ENCODE results near the gene CEP295NL.

The CEP295NL gene

GRCh38 chr17:78900816-78901215, 2.2 kb downstream of the CEP295NL start:
- no peak for TF ChIP-seq CTCF (IDR thresholded peaks at IDR 0.05; ENCODE audit: poor library complexity, severe bottlenecking)
- ATAC-seq (ENCODE audit: low read depth) (no peak), DNase-seq (ENCODE audit: low spot score) (no peak)
- H3K9me3 ChIP-seq (ENCODE audit: severe bottlenecking): no peaks in the 10 kb centered on the region
- H3K36me3 ChIP-seq (ENCODE audit: low read depth): peaks cover 7% of the 10 kb centered on the region; the same call in 1 of the 2 replicates
- no peak overlapping the region for H3K27ac ChIP-seq (ENCODE audit: poor library complexity, severe bottlenecking)
- H3K4me3 ChIP-seq (ENCODE audit: severe bottlenecking): no peak overlapping the region
- peaks cover 7% of the 10 kb centered on the region for H3K4me1 ChIP-seq (ENCODE audit: insufficient read depth, poor library complexity, severe bottlenecking)
- H3K27me3 ChIP-seq (ENCODE audit: insufficient read depth, poor library complexity, severe bottlenecking): no peaks in the 10 kb centered on the region

- ATAC-seq (ENCODE audit: low read depth) (peak; percentile 60; the same call in 2 of the 3 replicates), DNase-seq (ENCODE audit: low spot score) (no peak)
- no peaks in the 10 kb centered on the region for H3K27me3 ChIP-seq (ENCODE audit: insufficient read depth, poor library complexity, severe bottlenecking)
- no peak overlapping the region for H3K4me3 ChIP-seq (ENCODE audit: severe bottlenecking)
- no peaks in the 10 kb centered on the region for H3K9me3 ChIP-seq (ENCODE audit: severe bottlenecking)
- peaks cover 7% of the 10 kb centered on the region; the same call in 1 of the 2 replicates for H3K36me3 ChIP-seq (ENCODE audit: low read depth)
- peaks cover 7% of the 10 kb centered on the region for H3K4me1 ChIP-seq (ENCODE audit: insufficient read depth, poor library complexity, severe bottlenecking)
- no peak for TF ChIP-seq CTCF (IDR thresholded peaks at IDR 0.05; ENCODE audit: poor library complexity, severe bottlenecking)
- no peak overlapping the region for H3K27ac ChIP-seq (ENCODE audit: poor library complexity, severe bottlenecking)
Observed at GRCh38 chr17:78899361-78900260, 3.4 kb downstream of the CEP295NL start.

- no peaks in the 10 kb centered on the region for H3K9me3 ChIP-seq (ENCODE audit: severe bottlenecking)
- peaks cover 7% of the 10 kb centered on the region; the same call in 1 of the 2 replicates for H3K36me3 ChIP-seq (ENCODE audit: low read depth)
- no peak for DNase-seq (ENCODE audit: low spot score)
- no peak overlapping the region for H3K4me3 ChIP-seq (ENCODE audit: severe bottlenecking)
- no peak overlapping the region for H3K27ac ChIP-seq (ENCODE audit: poor library complexity, severe bottlenecking)
- H3K4me1 ChIP-seq (ENCODE audit: insufficient read depth, poor library complexity, severe bottlenecking): peaks cover 7% of the 10 kb centered on the region
- H3K27me3 ChIP-seq (ENCODE audit: insufficient read depth, poor library complexity, severe bottlenecking): no peaks in the 10 kb centered on the region
- no peak for TF ChIP-seq CTCF (IDR thresholded peaks at IDR 0.05; ENCODE audit: poor library complexity, severe bottlenecking)
- no peak for ATAC-seq (ENCODE audit: low read depth)
Observed at GRCh38 chr17:78898947-78899346, 4.1 kb downstream of the CEP295NL start.

DNA sequence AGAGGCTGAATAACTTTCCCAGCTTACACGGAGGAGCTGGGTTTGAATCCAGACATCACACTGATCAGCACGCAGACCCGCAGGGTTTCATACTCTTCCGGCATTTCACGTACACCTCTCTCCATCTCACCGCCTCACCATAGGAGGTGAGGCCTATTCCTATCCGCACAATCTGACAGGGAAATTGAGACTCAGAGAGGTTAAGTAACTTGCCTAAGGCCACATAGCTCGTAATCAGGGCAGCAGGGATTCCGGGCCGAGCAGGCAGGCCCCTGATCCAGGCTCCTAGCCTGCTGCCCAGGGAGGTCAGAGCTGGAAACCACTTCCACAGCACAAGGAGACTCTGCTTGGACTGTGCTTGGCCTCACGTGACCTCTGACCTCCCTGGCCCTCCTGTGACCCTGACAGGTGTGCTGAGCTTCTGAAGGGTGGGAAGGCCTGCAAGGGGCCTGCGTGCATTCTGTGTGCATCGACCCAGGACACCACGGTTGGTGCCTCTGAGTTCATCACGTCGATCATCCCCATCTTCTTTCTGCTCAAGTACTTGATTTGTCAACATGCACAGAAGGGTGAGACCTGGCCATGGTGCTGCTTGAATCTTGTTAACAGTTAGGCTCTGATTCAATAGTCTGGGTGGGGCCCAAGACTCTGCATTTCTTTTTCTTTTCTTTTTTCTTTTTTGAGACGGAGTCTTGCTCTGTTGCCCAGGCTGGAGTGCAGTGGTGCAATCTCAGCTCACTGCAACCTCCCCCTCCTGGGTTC, 4.7 kb downstream of the CEP295NL start:
- no peak for TF ChIP-seq CTCF (IDR thresholded peaks at IDR 0.05; ENCODE audit: poor library complexity, severe bottlenecking)
- Histone ChIP-seq H3K9me3 (ENCODE audit: severe bottlenecking) (no peaks in the 10 kb centered on the region), H3K36me3 (ENCODE audit: low read depth) (peaks cover 7% of the 10 kb centered on the region; the same call in 1 of the 2 replicates), H3K4me3 (ENCODE audit: severe bottlenecking) (no peak overlapping the region), H3K27me3 (ENCODE audit: insufficient read depth, poor library complexity, severe bottlenecking) (no peaks in the 10 kb centered on the region), H3K27ac (ENCODE audit: poor library complexity, severe bottlenecking) (no peak overlapping the region), H3K4me1 (ENCODE audit: insufficient read depth, poor library complexity, severe bottlenecking) (peaks cover 7% of the 10 kb centered on the region)
- no peak for DNase-seq (ENCODE audit: low spot score)
- no peak for ATAC-seq (ENCODE audit: low read depth)

Data from RWPE2 (cell line).